Osteocyte (in vitro differentiated cells): ENCODE results near the gene CDH23. TPM values are rescaled to one million over a fixed set of nuclear protein-coding genes. Genes with fewer than 3 reads are reported as not detected.

Experiments
- DNase-seq: peaks from one replicate; pipeline ENCODE4 v3.0.0; 2021; ENCODE audit warnings: mixed read lengths; ENCODE audit not compliant: unreplicated experiment; ENCODE audit errors: extremely low spot score
- H3K27ac Mint-ChIP-seq: one replicate; pipeline ENCODE4 v1.8.0; 2021; ENCODE audit warnings: mild to moderate bottlenecking, mixed read lengths; ENCODE audit not compliant: unreplicated experiment
- H3K27me3 Mint-ChIP-seq: one replicate; pipeline ENCODE4 v1.8.0; 2021; ENCODE audit warnings: mixed read lengths; ENCODE audit not compliant: unreplicated experiment
- H3K36me3 Mint-ChIP-seq: one replicate; pipeline ENCODE4 v1.8.0; 2021; ENCODE audit warnings: mixed read lengths; ENCODE audit not compliant: unreplicated experiment
- H3K4me1 Mint-ChIP-seq: one replicate; pipeline ENCODE4 v1.8.0; 2021; ENCODE audit warnings: mixed read lengths; ENCODE audit not compliant: unreplicated experiment
- H3K4me3 Mint-ChIP-seq: one replicate; pipeline ENCODE4 v1.8.0; 2021; ENCODE audit warnings: mild to moderate bottlenecking, moderate library complexity, mixed read lengths; ENCODE audit not compliant: unreplicated experiment
- H3K9me3 Mint-ChIP-seq: one replicate; pipeline ENCODE4 v1.8.0; 2021; ENCODE audit warnings: mixed read lengths; ENCODE audit not compliant: unreplicated experiment
- total RNA-seq: library from RNA; stranded (reverse); gene quantifications from 2 replicates; pipeline ENCODE4 v1.2.1, GENCODE V29; 2021
- TF ChIP-seq, protein P1 (sequence below): fragments of 200-600 bp; sonication (generic); IDR thresholded peaks from 2 replicates; pipeline ENCODE4 v1.5.0; 2021; ENCODE audit warnings: antibody characterized with exemption, mild to moderate bottlenecking, moderate library complexity

The CDH23 gene
- total RNA-seq, 1 donor from 2014 or later: not detected

- Mint-ChIP-seq H3K4me1 (no peaks in the 10 kb centered on the region), H3K36me3 (peaks cover 64% of the 10 kb centered on the region), H3K27me3 (no peaks in the 10 kb centered on the region), H3K9me3 (no peaks in the 10 kb centered on the region), H3K4me3 (no peak overlapping the region), H3K27ac (no peak overlapping the region)
- no peak for DNase-seq
- TF ChIP-seq, protein P1, sequence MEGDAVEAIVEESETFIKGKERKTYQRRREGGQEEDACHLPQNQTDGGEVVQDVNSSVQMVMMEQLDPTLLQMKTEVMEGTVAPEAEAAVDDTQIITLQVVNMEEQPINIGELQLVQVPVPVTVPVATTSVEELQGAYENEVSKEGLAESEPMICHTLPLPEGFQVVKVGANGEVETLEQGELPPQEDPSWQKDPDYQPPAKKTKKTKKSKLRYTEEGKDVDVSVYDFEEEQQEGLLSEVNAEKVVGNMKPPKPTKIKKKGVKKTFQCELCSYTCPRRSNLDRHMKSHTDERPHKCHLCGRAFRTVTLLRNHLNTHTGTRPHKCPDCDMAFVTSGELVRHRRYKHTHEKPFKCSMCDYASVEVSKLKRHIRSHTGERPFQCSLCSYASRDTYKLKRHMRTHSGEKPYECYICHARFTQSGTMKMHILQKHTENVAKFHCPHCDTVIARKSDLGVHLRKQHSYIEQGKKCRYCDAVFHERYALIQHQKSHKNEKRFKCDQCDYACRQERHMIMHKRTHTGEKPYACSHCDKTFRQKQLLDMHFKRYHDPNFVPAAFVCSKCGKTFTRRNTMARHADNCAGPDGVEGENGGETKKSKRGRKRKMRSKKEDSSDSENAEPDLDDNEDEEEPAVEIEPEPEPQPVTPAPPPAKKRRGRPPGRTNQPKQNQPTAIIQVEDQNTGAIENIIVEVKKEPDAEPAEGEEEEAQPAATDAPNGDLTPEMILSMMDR: no peak
Measured at GRCh38 chr10:71821909-71822763, 425.4 kb downstream of the CDH23 start.

DNA sequence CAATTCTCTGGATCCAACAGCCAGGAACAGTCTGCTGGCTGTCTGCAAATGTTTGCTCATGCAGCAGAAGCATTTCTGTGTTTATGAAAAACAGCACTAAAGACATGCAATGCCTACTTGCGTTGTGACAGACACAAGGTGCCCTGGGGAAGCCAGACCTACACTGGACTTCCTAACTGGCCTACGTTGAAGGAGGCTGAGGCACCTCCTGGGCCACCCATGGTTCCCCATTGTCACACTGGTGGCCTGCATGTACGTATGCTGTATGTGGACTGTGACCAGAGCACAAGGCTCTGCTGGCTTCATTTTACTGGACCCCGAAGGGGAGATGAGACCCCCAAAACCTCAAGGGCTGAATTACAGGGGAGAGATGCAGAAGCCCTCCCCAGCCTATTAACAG lies 426.6 kb downstream of the CDH23 start:
- Mint-ChIP-seq H3K4me1 (no peaks in the 10 kb centered on the region), H3K36me3 (peaks cover 60% of the 10 kb centered on the region), H3K9me3 (no peaks in the 10 kb centered on the region), H3K4me3 (no peak overlapping the region), H3K27ac (no peak overlapping the region), H3K27me3 (no peaks in the 10 kb centered on the region)
- TF ChIP-seq, protein P1: no peak
- DNase-seq: no peak

DNA sequence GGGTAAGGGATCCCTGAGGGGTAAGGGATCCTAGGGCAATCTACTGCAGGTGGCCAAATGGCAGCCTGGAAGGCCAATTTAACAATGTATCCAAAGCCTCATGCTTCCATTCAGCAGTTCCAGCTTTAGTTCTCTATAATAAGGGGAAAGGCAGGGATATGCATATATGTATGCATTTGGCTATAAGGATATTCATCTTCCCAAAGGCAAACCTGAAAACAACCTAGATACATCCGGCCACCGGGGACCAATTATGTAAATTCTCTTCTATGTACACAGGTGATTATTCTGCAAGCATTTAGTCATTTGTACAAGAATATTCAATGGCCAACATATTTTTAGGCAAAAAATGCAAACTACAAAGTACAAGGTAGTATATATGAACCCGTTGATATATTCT lies 427.6 kb downstream of the CDH23 start:
- Mint-ChIP-seq H3K4me3 (no peak overlapping the region), H3K36me3 (peaks cover 56% of the 10 kb centered on the region), H3K27ac (no peak overlapping the region), H3K27me3 (no peaks in the 10 kb centered on the region), H3K4me1 (no peaks in the 10 kb centered on the region), H3K9me3 (no peaks in the 10 kb centered on the region)
- DNase-seq: no peak
- TF ChIP-seq, protein P1: no peak

- Mint-ChIP-seq H3K36me3 (peaks cover 56% of the 10 kb centered on the region), H3K4me3 (no peak overlapping the region), H3K27ac (no peak overlapping the region), H3K27me3 (no peaks in the 10 kb centered on the region), H3K4me1 (no peaks in the 10 kb centered on the region), H3K9me3 (no peaks in the 10 kb centered on the region)
- DNase-seq: no peak
- TF ChIP-seq, protein P1: no peak
Measured at GRCh38 chr10:71825217-71825616, 428.5 kb downstream of the CDH23 start.

DNA sequence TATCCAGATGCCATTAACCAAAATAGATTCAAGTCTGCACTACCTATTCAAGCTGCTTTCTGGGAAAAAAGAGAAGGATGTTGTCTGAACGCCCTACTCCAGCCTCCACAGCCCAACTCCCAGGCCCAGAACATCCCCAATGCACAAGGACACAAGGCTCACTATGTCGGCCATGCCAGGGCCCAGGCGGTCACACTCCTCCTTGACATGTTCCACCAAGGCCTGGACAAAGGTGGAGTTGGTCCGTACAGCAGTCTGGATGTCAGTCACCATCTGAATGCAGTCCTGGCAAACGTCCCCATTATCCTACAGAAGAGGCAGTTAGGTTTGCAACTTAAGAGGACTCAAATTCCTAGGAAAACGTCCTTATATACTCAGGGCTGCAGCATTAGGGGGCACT lies 431.1 kb downstream of the CDH23 start:
- H3K4me3 Mint-ChIP-seq: no peak overlapping the region
- DNase-seq: no peak
- H3K9me3 Mint-ChIP-seq: no peaks in the 10 kb centered on the region
- TF ChIP-seq, protein P1: no peak
- H3K36me3 Mint-ChIP-seq: peaks cover 51% of the 10 kb centered on the region
- H3K27me3 Mint-ChIP-seq: no peaks in the 10 kb centered on the region
- H3K4me1 Mint-ChIP-seq: peaks cover 2% of the 10 kb centered on the region
- no peak overlapping the region for H3K27ac Mint-ChIP-seq
